SK-N-SH (cell line): ENCODE measurements around the gene CLCN1. TPM values are rescaled to one million over a fixed set of nuclear protein-coding genes. Genes with fewer than 3 reads are reported as not detected.

Experiments
- CTCF ChIA-PET: fragments of 300-600, 350-600 bp; formaldehyde crosslinking; extraction: SDS; loops from one replicate; lab custom pipeline; 2021; lab: Yijun Ruan, JAX
- POLR2A ChIA-PET: fragments of 350-600 bp; sonication (Branson Sonifier 250); formaldehyde crosslinking; extraction: SDS; loops from one replicate; lab custom pipeline; 2020; ENCODE audit warnings: antibody characterized with exemption, inconsistent platforms; lab: Yijun Ruan, JAX
- DNase-seq: peaks from one replicate; pipeline ENCODE4 v3.0.0; 2012
- H2AFZ ChIP-seq: fragments of 200-600 bp; sonication (generic); 2 replicates; pipeline ENCODE4 v1.8.1; 2016; ENCODE audit warnings: antibody characterized with exemption, mild to moderate bottlenecking, low read depth
- H3F3A ChIP-seq: fragments of 200-600 bp; sonication (generic); replicated peaks from 2 replicates; pipeline ENCODE3; 2016; ENCODE audit warnings: antibody characterized with exemption, mild to moderate bottlenecking; ENCODE audit not compliant: insufficient read depth
- H3K27ac ChIP-seq, 2 experiments: fragments of 200-500 bp in 1 of 2; fragments of 200-600 bp in 1 of 2; sonication (Bioruptor generic) in 1 of 2; sonication (generic), shearing (Covaris generic) in 1 of 2; 2 replicates each; pipeline versions ENCODE4 v1.5.1 to v1.6.1; 2014 to 2016; ENCODE audit warnings: low read depth in 2 of 2, inconsistent platforms in 1 of 2, low read length in 1 of 2, mild to moderate bottlenecking in 1 of 2, mixed read lengths in 1 of 2
- H3K27me3 ChIP-seq: fragments of 200-600 bp; sonication (generic), shearing (Covaris generic); 2 replicates; pipeline ENCODE4 v1.6.1; 2016; ENCODE audit warnings: mixed run types; ENCODE audit not compliant: insufficient read depth
- H3K36me3 ChIP-seq, 2 experiments: fragments of 200-500 bp in 1 of 2; fragments of 200-600 bp in 1 of 2; sonication (Bioruptor generic) in 1 of 2; sonication (generic) in 1 of 2; replicated peaks in 1 of 2; 2 replicates each; pipeline versions ENCODE3 to v1.5.1; 2014 to 2016; ENCODE audit warnings: low read length in 1 of 2, mild to moderate bottlenecking in 1 of 2; ENCODE audit not compliant: insufficient read depth in 2 of 2, control insufficient read depth in 1 of 2
- H3K4me1 ChIP-seq, 2 experiments: fragments of 200-500 bp in 1 of 2; fragments of 200-600 bp in 1 of 2; sonication (Bioruptor generic) in 1 of 2; sonication (generic), shearing (Covaris generic) in 1 of 2; 2 replicates each; pipeline versions ENCODE4 v1.5.1 to v1.6.1; 2014 to 2016; ENCODE audit warnings: low read depth in 1 of 2, low read length in 1 of 2, mixed run types in 1 of 2; ENCODE audit not compliant: insufficient read depth in 2 of 2, control insufficient read depth in 1 of 2
- H3K4me2 ChIP-seq: fragments of 200-600 bp; sonication (generic), shearing (Covaris generic); 2 replicates; pipeline ENCODE4 v1.6.1; 2017; ENCODE audit warnings: mixed run types
- H3K4me3 ChIP-seq, 2 experiments: fragments of 200-500 bp in 1 of 2; fragments of 200-600 bp in 1 of 2; sonication (Bioruptor generic) in 1 of 2; sonication (generic), shearing (Covaris generic) in 1 of 2; 2 replicates each; pipeline versions ENCODE4 v1.5.1 to v1.8.1; 2014 to 2016; ENCODE audit warnings: low read depth in 2 of 2, inconsistent platforms in 1 of 2, low read length in 1 of 2, mild to moderate bottlenecking in 1 of 2, mixed read lengths in 1 of 2, moderate library complexity in 1 of 2
- H3K79me2 ChIP-seq: fragments of 200-600 bp; sonication (generic); 2 replicates; pipeline ENCODE4 v1.8.1; 2017; ENCODE audit warnings: mild to moderate bottlenecking; ENCODE audit not compliant: insufficient read depth
- H3K9ac ChIP-seq: fragments of 200-600 bp; sonication (generic); 2 replicates; pipeline ENCODE4 v1.6.1; 2017; ENCODE audit warnings: mixed run types
- H3K9me2 ChIP-seq: fragments of 200-600 bp; sonication (generic); 2 replicates; pipeline ENCODE4 v1.6.1; 2017; ENCODE audit warnings: mixed run types
- H3K9me3 ChIP-seq: fragments of 200-600 bp; sonication (generic); 2 replicates; pipeline ENCODE4 v1.6.1; 2017; ENCODE audit warnings: mixed run types, mild to moderate bottlenecking, moderate library complexity
- H4K20me1 ChIP-seq: fragments of 200-600 bp; sonication (generic); 2 replicates; pipeline ENCODE4 v1.6.1; 2017; ENCODE audit warnings: mild to moderate bottlenecking, mixed run types; ENCODE audit not compliant: insufficient read depth
- CHD2 ChIP-seq: fragments of 150-350 bp; IDR thresholded peaks from 2 replicates; pipeline ENCODE4 v1.6.1; 2018; ENCODE audit warnings: low read length; ENCODE audit not compliant: partially characterized antibody
- ELF1 ChIP-seq: IDR thresholded peaks from 2 replicates; pipeline ENCODE4 v1.4.0; 2012
- EZH2phosphoT487 ChIP-seq: fragments of 200-600 bp; sonication (generic); IDR thresholded peaks from 2 replicates; pipeline ENCODE4 v1.6.1; 2017; ENCODE audit warnings: low read depth, mixed run types, mild to moderate bottlenecking, antibody characterized with exemption, moderate library complexity, borderline replicate concordance
- FOSL2 ChIP-seq: IDR thresholded peaks from 2 replicates; pipeline ENCODE4 v1.4.0; 2012; ENCODE audit warnings: low read depth, mild to moderate bottlenecking, moderate library complexity, borderline replicate concordance
- GABPA ChIP-seq: IDR thresholded peaks from 2 replicates; pipeline ENCODE4 v1.4.0; 2012; ENCODE audit warnings: low read depth, mild to moderate bottlenecking
- GATA2 ChIP-seq: sonication (generic); formaldehyde crosslinking; IDR thresholded peaks from 2 replicates; pipeline ENCODE4 v1.5.0; 2020; ENCODE audit warnings: mild to moderate bottlenecking, missing genetic modification reagents
- MEF2A ChIP-seq: IDR thresholded peaks from 2 replicates; pipeline ENCODE4 v1.4.0; 2012; ENCODE audit warnings: low read depth, borderline replicate concordance
- MXI1 ChIP-seq: IDR thresholded peaks from 2 replicates; pipeline ENCODE4 v1.6.1; 2012; ENCODE audit warnings: mild to moderate bottlenecking, low read depth, low read length, improper control_type of control experiment
- NFIC ChIP-seq: IDR thresholded peaks from 2 replicates; pipeline ENCODE4 v1.4.0; 2012; ENCODE audit warnings: borderline replicate concordance
- NRF1 ChIP-seq: IDR thresholded peaks from 2 replicates; pipeline ENCODE4 v1.6.1; 2012; ENCODE audit warnings: low read depth, mild to moderate bottlenecking, low read length
- RAD21 ChIP-seq: IDR thresholded peaks from 2 replicates; pipeline ENCODE4 v1.6.1; 2012; ENCODE audit warnings: mild to moderate bottlenecking, low read length
- RCOR1 ChIP-seq: fragments of 150-350 bp; IDR thresholded peaks from 2 replicates; pipeline ENCODE4 v1.6.1; 2017; ENCODE audit warnings: antibody characterized with exemption, low read length
- RFX5 ChIP-seq: IDR thresholded peaks from 2 replicates; pipeline ENCODE4 v1.6.1; 2012; ENCODE audit warnings: mild to moderate bottlenecking, improper control_type of control experiment, low read length
- RXRA ChIP-seq: IDR thresholded peaks from 2 replicates; pipeline ENCODE4 v1.4.0; 2012; ENCODE audit warnings: low read depth, mild to moderate bottlenecking, borderline replicate concordance
- SIN3A ChIP-seq: IDR thresholded peaks from 2 replicates; pipeline ENCODE4 v1.6.1; 2012; ENCODE audit warnings: low read depth, mild to moderate bottlenecking, low read length, moderate library complexity, borderline replicate concordance
- TAF1 ChIP-seq: IDR thresholded peaks from 2 replicates; pipeline ENCODE4 v1.6.1; 2012; ENCODE audit warnings: low read depth, mild to moderate bottlenecking, low read length, moderate library complexity, borderline replicate concordance
- TCF12 ChIP-seq: IDR thresholded peaks from 2 replicates; pipeline ENCODE4 v1.4.0; 2012
- TEAD4 ChIP-seq: IDR thresholded peaks from 2 replicates; pipeline ENCODE4 v1.4.0; 2012; ENCODE audit warnings: mild to moderate bottlenecking, borderline replicate concordance; ENCODE audit not compliant: insufficient read depth
- USF2 ChIP-seq: fragments of 150-350 bp; IDR thresholded peaks from 2 replicates; pipeline ENCODE4 v1.6.1; 2017; ENCODE audit warnings: antibody characterized with exemption, low read length, low read depth, borderline replicate concordance
- YY1 ChIP-seq: IDR thresholded peaks from 2 replicates; pipeline ENCODE4 v1.4.0; 2012; ENCODE audit warnings: low read depth, mild to moderate bottlenecking
- WGBS: methylation state at CpG from one replicate; pipeline ENCODE4 v1.1.6; 2017; ENCODE audit warnings: low lambda C conversion rate; 5-methylcytosine and 5-hydroxymethylcytosine counted together
- polyA plus RNA-seq, 3 experiments: library from polyadenylated mRNA; depleted of rRNA; stranded (reverse); fragments of >200 nt; gene quantifications; 2 replicates each; pipeline ENCODE4 v1.2.3, GENCODE V29; 2012
- TF ChIP-seq, protein P1 (sequence below): IDR thresholded peaks from 2 replicates; pipeline ENCODE4 v1.4.0; 2012; ENCODE audit warnings: low read depth
- TF ChIP-seq, protein P2 (sequence below): fragments of 200-600 bp; sonication (generic); IDR thresholded peaks from 2 replicates; pipeline ENCODE4 v1.6.1; 2017; ENCODE audit warnings: antibody characterized with exemption, mild to moderate bottlenecking, moderate library complexity

Gene CLCN1
- polyA plus RNA-seq, 1 of the 3 experiments (the other 2 are of a cell fraction): 0.12 TPM

DNA sequence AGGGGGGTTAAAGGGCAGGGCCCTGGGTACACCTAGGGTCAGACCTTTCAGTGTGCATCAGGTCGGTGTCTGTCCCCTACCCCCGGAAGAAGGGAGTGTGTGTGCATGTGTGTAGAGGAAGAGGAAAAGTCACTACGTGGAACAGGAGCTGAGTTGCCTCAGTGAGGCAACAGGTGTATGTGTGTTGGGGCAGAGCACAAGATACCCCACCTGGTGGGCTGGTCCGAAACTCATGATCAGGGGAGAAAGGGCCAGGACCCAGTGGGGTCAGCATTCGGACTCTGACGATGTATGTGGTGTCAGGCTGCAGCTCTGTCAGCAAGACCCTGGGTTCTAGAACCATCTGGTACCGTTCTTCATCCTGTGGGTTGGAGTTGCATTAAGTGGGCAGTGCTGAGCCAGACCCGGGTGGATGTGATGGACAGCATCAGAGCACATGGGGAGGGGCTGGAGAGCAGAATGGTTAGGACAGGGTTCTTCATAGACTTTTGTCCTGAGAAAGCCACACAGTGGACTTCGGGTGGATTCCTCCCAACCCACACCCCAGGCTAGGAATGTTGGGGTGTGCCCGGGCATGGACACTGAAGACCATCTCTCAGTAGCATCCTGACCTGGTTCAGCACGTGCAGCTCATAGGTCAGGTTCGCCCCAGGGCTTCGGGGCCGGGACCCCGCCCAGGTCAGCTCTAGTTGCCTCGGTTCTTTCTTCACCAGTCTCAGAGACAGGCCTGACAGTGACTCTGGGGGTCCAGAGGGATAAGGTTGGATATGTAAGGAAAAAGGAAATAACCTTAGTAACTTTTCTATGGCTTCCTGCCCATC, 82.0 kb downstream of the CLCN1 start:
- no peak overlapping the region for H3K4me3 ChIP-seq
- H3K9me3 ChIP-seq: no peaks in the 10 kb centered on the region
- 68% methylated on average over 16 of the region's 16 CpGs for WGBS
- no peaks in the 10 kb centered on the region for H3K9me2 ChIP-seq
- H3K4me2 ChIP-seq: no peak overlapping the region
- H3K27me3 ChIP-seq: no peaks in the 10 kb centered on the region
- DNase-seq: no peak
- no peaks in the 10 kb centered on the region for H3K79me2 ChIP-seq
- ChIA-PET POLR2A (no interaction called here), CTCF (interaction anchor here (0.7 to 7.5 kb wide), 6 partner anchors 17 to 176 kb away, joined by 3 to 38 read pairs (median 6); partner anchors contain the start of genes TAS2R40 and ZYX)
- peaks cover 0 to 6% of the 10 kb centered on the region in 2 experiments; a peak in 1 of 4 replicates for H3K4me1 ChIP-seq
- no peaks in the 10 kb centered on the region for H3K36me3 ChIP-seq
- H3K27ac ChIP-seq: no peak overlapping the region
- TF ChIP-seq SIN3A: no peak
- no peak for TF ChIP-seq NRF1
- TF ChIP-seq TCF12: no peak
- TF ChIP-seq GATA2 (CRISPR knock-in tag): no peak
- TF ChIP-seq, protein P1, sequence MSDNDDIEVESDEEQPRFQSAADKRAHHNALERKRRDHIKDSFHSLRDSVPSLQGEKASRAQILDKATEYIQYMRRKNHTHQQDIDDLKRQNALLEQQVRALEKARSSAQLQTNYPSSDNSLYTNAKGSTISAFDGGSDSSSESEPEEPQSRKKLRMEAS: no peak
- TF ChIP-seq RAD21: no peak
- TF ChIP-seq FOSL2: no peak
- no peak for TF ChIP-seq USF2
- no peak for TF ChIP-seq ELF1
- TF ChIP-seq RFX5: no peak
- TF ChIP-seq TEAD4: no peak
- TF ChIP-seq MEF2A: no peak
- no peak for TF ChIP-seq MXI1
- TF ChIP-seq EZH2phosphoT487: no peak
- no peak for TF ChIP-seq TAF1
- H2AFZ ChIP-seq: no peak overlapping the region
- no peak overlapping the region for H3K9ac ChIP-seq
- peaks cover 20% of the 10 kb centered on the region for H3F3A ChIP-seq
- peaks cover 1% of the 10 kb centered on the region; the same call in 1 of the 2 replicates for H4K20me1 ChIP-seq

DNA sequence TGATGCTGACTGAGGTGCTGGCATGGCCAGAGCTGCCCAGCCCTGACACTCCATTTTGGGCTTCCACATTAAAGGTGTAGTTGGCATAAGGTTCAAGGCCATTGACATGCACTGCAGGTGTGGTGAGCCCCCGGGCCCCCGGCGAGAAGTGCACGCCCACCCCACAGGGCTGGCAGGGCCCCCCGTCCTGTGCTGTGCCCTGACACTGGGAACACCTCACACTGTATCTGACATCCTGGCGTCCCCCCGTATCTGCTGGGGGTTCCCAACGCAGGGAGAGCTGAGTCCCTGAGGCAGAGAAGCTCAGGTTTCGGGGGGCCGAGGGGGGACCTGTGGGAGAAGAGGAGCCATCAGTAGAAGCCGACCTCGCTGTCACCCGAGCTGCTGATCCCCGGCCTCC, 82.7 kb downstream of the CLCN1 start:
- no peaks in the 10 kb centered on the region for H3K9me3 ChIP-seq
- H3K27ac ChIP-seq: no peak overlapping the region
- H3K9me2 ChIP-seq: no peaks in the 10 kb centered on the region
- no peak overlapping the region for H2AFZ ChIP-seq
- no peak for DNase-seq
- H3K4me3 ChIP-seq: no peak overlapping the region
- H3K27me3 ChIP-seq: no peaks in the 10 kb centered on the region
- no peaks in the 10 kb centered on the region for H3K36me3 ChIP-seq
- peaks cover 13% of the 10 kb centered on the region for H3F3A ChIP-seq
- no peaks in the 10 kb centered on the region; a peak in 1 of 4 replicates for H3K4me1 ChIP-seq
- ChIA-PET CTCF (interaction anchor here (1.2 to 1.9 kb wide), 3 partner anchors 18 to 177 kb away, joined by 3 to 8 read pairs (median 3); partner anchors contain the start of gene TAS2R40), POLR2A (no interaction called here)
- H3K4me2 ChIP-seq: no peak overlapping the region
- H3K79me2 ChIP-seq: no peaks in the 10 kb centered on the region
- 80% methylated on average over 14 of the region's 14 CpGs for WGBS
- no peak overlapping the region for H3K9ac ChIP-seq
- H4K20me1 ChIP-seq: no peaks in the 10 kb centered on the region
- TF ChIP-seq TAF1 (no peak), TEAD4 (no peak), NRF1 (no peak), NFIC (no peak), RCOR1 (no peak), MEF2A (no peak), CHD2 (no peak), USF2 (no peak), RXRA (no peak), SIN3A (no peak), YY1 (no peak), GABPA (no peak), RAD21 (no peak)
- TF ChIP-seq, protein P2, sequence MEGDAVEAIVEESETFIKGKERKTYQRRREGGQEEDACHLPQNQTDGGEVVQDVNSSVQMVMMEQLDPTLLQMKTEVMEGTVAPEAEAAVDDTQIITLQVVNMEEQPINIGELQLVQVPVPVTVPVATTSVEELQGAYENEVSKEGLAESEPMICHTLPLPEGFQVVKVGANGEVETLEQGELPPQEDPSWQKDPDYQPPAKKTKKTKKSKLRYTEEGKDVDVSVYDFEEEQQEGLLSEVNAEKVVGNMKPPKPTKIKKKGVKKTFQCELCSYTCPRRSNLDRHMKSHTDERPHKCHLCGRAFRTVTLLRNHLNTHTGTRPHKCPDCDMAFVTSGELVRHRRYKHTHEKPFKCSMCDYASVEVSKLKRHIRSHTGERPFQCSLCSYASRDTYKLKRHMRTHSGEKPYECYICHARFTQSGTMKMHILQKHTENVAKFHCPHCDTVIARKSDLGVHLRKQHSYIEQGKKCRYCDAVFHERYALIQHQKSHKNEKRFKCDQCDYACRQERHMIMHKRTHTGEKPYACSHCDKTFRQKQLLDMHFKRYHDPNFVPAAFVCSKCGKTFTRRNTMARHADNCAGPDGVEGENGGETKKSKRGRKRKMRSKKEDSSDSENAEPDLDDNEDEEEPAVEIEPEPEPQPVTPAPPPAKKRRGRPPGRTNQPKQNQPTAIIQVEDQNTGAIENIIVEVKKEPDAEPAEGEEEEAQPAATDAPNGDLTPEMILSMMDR: no peak
